ENCODE data around the gene TNFRSF25. TPM values are rescaled to one million over a fixed set of nuclear protein-coding genes. Genes with fewer than 3 reads are reported as not detected.

The TNFRSF25 gene
- total RNA-seq, 1 donor from 2014 or later = 12.6 TPM

GRCh38 chr1:6489383-6489765 lies 23.4 kb upstream of the TNFRSF25 start:
- Histone ChIP-seq H3K27me3 (ENCODE audit: low read depth) (peaks cover 17% of the 10 kb centered on the region), H3K9me3 (replicated peaks) (no peaks in the 10 kb centered on the region), H3K36me3 (no peaks in the 10 kb centered on the region), H3K27ac (replicated peaks) (peak overlapping the region; percentile 79), H3K4me1 (peaks cover 99% of the 10 kb centered on the region), H3K4me3 (no peak overlapping the region)
- TF ChIP-seq CTCF (IDR thresholded peaks at IDR 0.05; ENCODE audit: borderline replicate concordance) = no peak
- intact Hi-C loops (cut with micrococcal nuclease) = no loop called here
- no peak for DNase-seq

GRCh38 chr1:6488602-6489382 lies 22.8 kb upstream of the TNFRSF25 start:
- DNase-seq = no peak
- Histone ChIP-seq H3K4me3 (no peak overlapping the region), H3K27me3 (ENCODE audit: low read depth) (peaks cover 17% of the 10 kb centered on the region), H3K9me3 (replicated peaks) (no peaks in the 10 kb centered on the region), H3K27ac (replicated peaks) (peak overlapping the region; percentile 79), H3K36me3 (no peaks in the 10 kb centered on the region), H3K4me1 (peaks cover 99% of the 10 kb centered on the region)
- intact Hi-C loops (cut with micrococcal nuclease) = no loop called here
- TF ChIP-seq CTCF (IDR thresholded peaks at IDR 0.05; ENCODE audit: borderline replicate concordance) = no peak

- peaks cover 17% of the 10 kb centered on the region for H3K27me3 ChIP-seq (ENCODE audit: low read depth)
- intact Hi-C loops (cut with micrococcal nuclease) = no loop called here
- no peak overlapping the region for H3K27ac ChIP-seq (replicated peaks)
- no peaks in the 10 kb centered on the region for H3K9me3 ChIP-seq (replicated peaks)
- DNase-seq = no peak
- no peaks in the 10 kb centered on the region for H3K36me3 ChIP-seq
- H3K4me1 ChIP-seq = peaks cover 92% of the 10 kb centered on the region
- H3K4me3 ChIP-seq = no peak overlapping the region
- no peak for TF ChIP-seq CTCF (IDR thresholded peaks at IDR 0.05; ENCODE audit: borderline replicate concordance)
These were observed 22.0 kb upstream of the TNFRSF25 start for GRCh38 chr1:6487804-6488484.

- no peaks in the 10 kb centered on the region for H3K9me3 ChIP-seq (replicated peaks)
- intact Hi-C loops (cut with micrococcal nuclease) = no loop called here
- H3K27ac ChIP-seq (replicated peaks) = peak overlapping the region; percentile 91
- peaks cover 17% of the 10 kb centered on the region for H3K27me3 ChIP-seq (ENCODE audit: low read depth)
- DNase-seq = peak; percentile 85
- peaks cover 78% of the 10 kb centered on the region for H3K4me1 ChIP-seq
- peak overlapping the region; percentile 73 for H3K4me3 ChIP-seq
- H3K36me3 ChIP-seq = no peaks in the 10 kb centered on the region
- peak; percentile 94 for TF ChIP-seq CTCF (IDR thresholded peaks at IDR 0.05; ENCODE audit: borderline replicate concordance)
These were observed 20.5 kb upstream of the TNFRSF25 start for GRCh38 chr1:6486433-6487011.

- Histone ChIP-seq H3K27me3 (ENCODE audit: low read depth) (peaks cover 17% of the 10 kb centered on the region), H3K4me3 (peak overlapping the region; percentile 73), H3K9me3 (replicated peaks) (no peaks in the 10 kb centered on the region), H3K27ac (replicated peaks) (peak overlapping the region; percentile 91), H3K36me3 (no peaks in the 10 kb centered on the region), H3K4me1 (peaks cover 68% of the 10 kb centered on the region)
- TF ChIP-seq CTCF (IDR thresholded peaks at IDR 0.05; ENCODE audit: borderline replicate concordance) = no peak
- DNase-seq = no peak
- intact Hi-C loops (cut with micrococcal nuclease) = no loop called here
These were observed 19.5 kb upstream of the TNFRSF25 start for GRCh38 chr1:6485168-6486101.
